SK-N-MC (cell line): Measurements from ENCODE around the gene KBTBD13.
"Not testable (repeated sequence)": the region's sequence is repeated elsewhere in the genome, so short reads cannot be mapped to it uniquely, and the experiment has no call there.

Experiments used
- DNase-seq: peaks from one replicate; pipeline ENCODE4 v3.0.0-alpha.2; 2011; ENCODE audit warnings: low read depth, low spot score
- H3K27ac ChIP-seq: fragments of 200-600 bp; sonication (generic); 2 replicates; pipeline ENCODE4 v1.5.1; 2016; ENCODE audit warnings: mixed run types
- H3K36me3 ChIP-seq: fragments of 200-600 bp; sonication (generic); 2 replicates; pipeline ENCODE4 v1.6.1; 2017; ENCODE audit warnings: antibody characterized with exemption, low read length, mixed read lengths; ENCODE audit not compliant: insufficient read depth
- H3K4me3 ChIP-seq: fragments of 200-600 bp; sonication (generic); 2 replicates; pipeline ENCODE4 v1.5.1; 2016
- H3K9ac ChIP-seq: fragments of 200-600 bp; sonication (generic); 2 replicates; pipeline ENCODE4 v1.8.0; 2017; ENCODE audit warnings: mixed run types, mixed read lengths; ENCODE audit not compliant: insufficient read length
- H3K9me3 ChIP-seq: fragments of 200-600 bp; sonication (generic); 2 replicates; pipeline ENCODE4 v1.6.1; 2017; ENCODE audit warnings: low read depth, mild to moderate bottlenecking, antibody characterized with exemption, low read length, moderate library complexity, mixed read lengths
- EZH2 ChIP-seq: fragments of 200-600 bp; sonication (generic); IDR thresholded peaks from one replicate; pipeline ENCODE4 v1.6.1; 2017; ENCODE audit warnings: antibody characterized with exemption
- FOXP2 ChIP-seq: optimal IDR thresholded peaks from 2 replicates; pipeline ENCODE3; 2011; ENCODE audit warnings: mild to moderate bottlenecking, moderate library complexity; ENCODE audit not compliant: insufficient read depth; ENCODE audit errors: extremely low read length, control extremely low read depth
- POLR2AphosphoS5 ChIP-seq: IDR thresholded peaks from 2 replicates; pipeline ENCODE4 v1.6.1; 2012; ENCODE audit warnings: mild to moderate bottlenecking, low read depth, low read length, borderline replicate concordance

The KBTBD13 gene

GRCh38 chr15:65033659-65034269 lies 42.8 kb upstream of the KBTBD13 start:
- Histone ChIP-seq H3K4me3 (no peak overlapping the region), H3K9me3 (no peaks in the 10 kb centered on the region), H3K9ac (no peak overlapping the region), H3K27ac (no peak overlapping the region), H3K36me3 (no peaks in the 10 kb centered on the region)
- TF ChIP-seq FOXP2 (no peak), POLR2AphosphoS5 (no peak), EZH2 (no peak)
- no peak for DNase-seq

- TF ChIP-seq FOXP2 (no peak), POLR2AphosphoS5 (no peak), EZH2 (no peak)
- Histone ChIP-seq H3K27ac (no peak overlapping the region), H3K4me3 (no peak overlapping the region), H3K36me3 (no peaks in the 10 kb centered on the region), H3K9ac (no peak overlapping the region), H3K9me3 (no peaks in the 10 kb centered on the region)
- no peak for DNase-seq
Measured at GRCh38 chr15:65034719-65035118, 41.8 kb upstream of the KBTBD13 start.

GRCh38 chr15:65037309-65037708 lies 39.2 kb upstream of the KBTBD13 start:
- H3K9ac ChIP-seq, result no peak overlapping the region
- DNase-seq, result no peak
- TF ChIP-seq FOXP2, result no peak
- TF ChIP-seq EZH2, result no peak
- TF ChIP-seq POLR2AphosphoS5, result no peak
- no peaks in the 10 kb centered on the region for H3K9me3 ChIP-seq
- H3K4me3 ChIP-seq, result no peak overlapping the region
- H3K36me3 ChIP-seq, result no peaks in the 10 kb centered on the region
- no peak overlapping the region for H3K27ac ChIP-seq

GRCh38 chr15:65038428-65038827 lies 38.1 kb upstream of the KBTBD13 start:
- no peak for DNase-seq
- H3K9ac ChIP-seq, result no peak overlapping the region
- no peak overlapping the region for H3K4me3 ChIP-seq
- no peaks in the 10 kb centered on the region for H3K9me3 ChIP-seq
- no peak for TF ChIP-seq FOXP2
- no peak for TF ChIP-seq EZH2
- TF ChIP-seq POLR2AphosphoS5, result no peak
- H3K27ac ChIP-seq, result no peak overlapping the region
- H3K36me3 ChIP-seq, result no peaks in the 10 kb centered on the region

- DNase-seq, result no peak
- Histone ChIP-seq H3K36me3 (no peaks in the 10 kb centered on the region), H3K27ac (no peak overlapping the region), H3K9ac (no peak overlapping the region), H3K9me3 (no peaks in the 10 kb centered on the region), H3K4me3 (no peak overlapping the region)
- no peak for TF ChIP-seq POLR2AphosphoS5
- TF ChIP-seq FOXP2, result no peak
- TF ChIP-seq EZH2, result no peak
Measured at GRCh38 chr15:65038836-65039235, 37.7 kb upstream of the KBTBD13 start.

GRCh38 chr15:65040461-65040860 lies 36.1 kb upstream of the KBTBD13 start:
- H3K27ac ChIP-seq, result no peak overlapping the region
- DNase-seq, result no peak
- no peaks in the 10 kb centered on the region for H3K36me3 ChIP-seq
- no peaks in the 10 kb centered on the region for H3K9me3 ChIP-seq
- H3K4me3 ChIP-seq, result no peak overlapping the region
- no peak overlapping the region for H3K9ac ChIP-seq
- TF ChIP-seq EZH2 (no peak), FOXP2 (no peak), POLR2AphosphoS5 (no peak)

- no peak overlapping the region for H3K9ac ChIP-seq
- H3K36me3 ChIP-seq, result no peaks in the 10 kb centered on the region
- no peaks in the 10 kb centered on the region for H3K9me3 ChIP-seq
- no peak overlapping the region for H3K4me3 ChIP-seq
- DNase-seq, result no peak
- no peak overlapping the region for H3K27ac ChIP-seq
- TF ChIP-seq FOXP2 (no peak), EZH2 (no peak), POLR2AphosphoS5 (no peak)
Measured at GRCh38 chr15:65041787-65042186, 34.8 kb upstream of the KBTBD13 start.

- no peak for TF ChIP-seq POLR2AphosphoS5
- TF ChIP-seq FOXP2, result no peak
- no peak for TF ChIP-seq EZH2
- no peak for DNase-seq
- Histone ChIP-seq H3K9ac (no peak overlapping the region), H3K27ac (no peak overlapping the region), H3K4me3 (no peak overlapping the region), H3K9me3 (no peaks in the 10 kb centered on the region), H3K36me3 (no peaks in the 10 kb centered on the region)
Measured at GRCh38 chr15:65042776-65043327, 33.7 kb upstream of the KBTBD13 start.

GRCh38 chr15:65044218-65044617 lies 32.3 kb upstream of the KBTBD13 start:
- H3K4me3 ChIP-seq, H3K36me3 ChIP-seq, DNase-seq, H3K9me3 ChIP-seq, H3K9ac ChIP-seq, H3K27ac ChIP-seq: not testable (repeated sequence)
